Smooth muscle cell of trachea (primary cell): ENCODE data around the gene CACNG7. TPM values are rescaled to one million over a fixed set of nuclear protein-coding genes. Genes with fewer than 3 reads are reported as not detected.

Experiments
- total RNA-seq: library from RNA; depleted of rRNA; stranded (reverse); fragments of >200 nt; gene quantifications from 2 replicates; pipeline ENCODE4 v1.2.1, GENCODE V29; 2014

Gene CACNG7
- total RNA-seq = 0.44 and 2.6 TPM in 2 replicates

GRCh38 chr19:53908935-53909415, at the start of gene CACNG7:
Gene CACNG7, plus strand, starts transcription at chr19:53909278. Its CDS starts 3,554 bp downstream, at chr19:53912832.

GRCh38 chr19:53867225-53868090, 41.6 kb upstream of the CACNG7 start, which contains the start of gene MYADM:
Gene MYADM, plus strand, starts transcription at chr19:53867883. Its CDS starts 5,647 bp downstream, at chr19:53873530.

GRCh38 chr19:53881482-53882390, 27.3 kb upstream of the CACNG7 start, which contains the start of gene PRKCG:
Gene PRKCG, plus strand, starts transcription at chr19:53882197. Its CDS starts 298 bp downstream, at chr19:53882495.

GRCh38 chr19:53962887-53963431, 53.9 kb downstream of the CACNG7 start, which contains the start of gene CACNG8:
Gene CACNG8, plus strand, starts transcription at chr19:53962937.

GRCh38 chr19:53991224-53992113, 82.4 kb downstream of the CACNG7 start, which contains the start of gene CACNG6:
Gene CACNG6, plus strand, starts transcription at chr19:53991637. Its CDS starts 1,241 bp downstream, at chr19:53992878.

Other genes with a start within 250 kb of the CACNG7 start
- gene NLRP12, start 85.0 kb upstream of the CACNG7 start, total RNA-seq = not detected in 2 replicates
- 9.3 and 11.9 TPM in 2 replicates for gene MYADM, start 41.4 kb upstream of the CACNG7 start, total RNA-seq
- not detected in 2 replicates for gene PRKCG, start 27.1 kb upstream of the CACNG7 start, total RNA-seq
- 0.50 and 0.58 TPM in 2 replicates for gene CACNG8, start 53.7 kb downstream of the CACNG7 start, total RNA-seq
- gene CACNG6, start 82.4 kb downstream of the CACNG7 start, total RNA-seq = 0.33 TPM in 1 of 2 replicates, not detected in the other
- not detected in 2 replicates for gene VSTM1, start 154.6 kb downstream of the CACNG7 start, total RNA-seq
- not detected in 2 replicates for gene TARM1, start 172.1 kb downstream of the CACNG7 start, total RNA-seq
- 0.15 and 0.33 TPM in 2 replicates for gene OSCAR, start 191.5 kb downstream of the CACNG7 start, total RNA-seq
- gene NDUFA3, start 193.6 kb downstream of the CACNG7 start, total RNA-seq = 5.8 and 25.1 TPM in 2 replicates
- 11.7 and 16.4 TPM in 2 replicates for gene TFPT, start 206.4 kb downstream of the CACNG7 start, total RNA-seq
- 56.9 and 79.4 TPM in 2 replicates for gene PRPF31, start 206.5 kb downstream of the CACNG7 start, total RNA-seq
- gene CNOT3, start 228.5 kb downstream of the CACNG7 start, total RNA-seq = 10.1 and 25.9 TPM in 2 replicates